ENCODE results near the gene ADCY1.

ADCY1 gene

GRCh38 chr7:45594745-45595535, 20.8 kb downstream of the ADCY1 start:
- DNase-seq: no peak

- DNase-seq: no peak
These were observed 21.9 kb downstream of the ADCY1 start for GRCh38 chr7:45595809-45596664.

- DNase-seq: no peak
These were observed 22.5 kb downstream of the ADCY1 start for GRCh38 chr7:45596665-45597095.

- DNase-seq: no peak
These were observed 23.3 kb downstream of the ADCY1 start for GRCh38 chr7:45597286-45597984.

GRCh38 chr7:45598886-45599520, 24.8 kb downstream of the ADCY1 start:
- DNase-seq: no peak

GRCh38 chr7:45599851-45600706, 25.9 kb downstream of the ADCY1 start:
- DNase-seq: no peak

- no peak for DNase-seq
These were observed 26.9 kb downstream of the ADCY1 start for GRCh38 chr7:45601094-45601493.

- DNase-seq: no peak
These were observed 27.8 kb downstream of the ADCY1 start for GRCh38 chr7:45601816-45602540.

- DNase-seq: no peak
These were observed 31.9 kb downstream of the ADCY1 start for GRCh38 chr7:45606050-45606449.

- DNase-seq: no peak
These were observed 32.8 kb downstream of the ADCY1 start for GRCh38 chr7:45606931-45607330.

- no peak for DNase-seq
These were observed 35.0 kb downstream of the ADCY1 start for GRCh38 chr7:45609180-45609579.

- DNase-seq: no peak
These were observed 35.9 kb downstream of the ADCY1 start for GRCh38 chr7:45610019-45610418.

- no peak for DNase-seq
These were observed 36.6 kb downstream of the ADCY1 start for GRCh38 chr7:45610660-45611299.

- DNase-seq: no peak
These were observed 43.0 kb downstream of the ADCY1 start for GRCh38 chr7:45617166-45617565.

GRCh38 chr7:45622058-45622457, 47.9 kb downstream of the ADCY1 start:
- no peak for DNase-seq

- DNase-seq: no peak
These were observed 49.0 kb downstream of the ADCY1 start for GRCh38 chr7:45623157-45623556.

- no peak for DNase-seq
These were observed 49.7 kb downstream of the ADCY1 start for GRCh38 chr7:45623740-45624391.

- DNase-seq: no peak
These were observed 50.2 kb downstream of the ADCY1 start for GRCh38 chr7:45624392-45624760.

GRCh38 chr7:45625067-45625466, 50.9 kb downstream of the ADCY1 start:
- no peak for DNase-seq

All from CD4-positive, alpha-beta T cell treated with Interleukin-6 for 4 hours (primary cell).